BJ (cell line): Measurements from ENCODE around the gene DYNC2I2. TPM values are rescaled to one million over a fixed set of nuclear protein-coding genes. Genes with fewer than 3 reads are reported as not detected.

Source experiments
- CTCF ChIA-PET: fragments of 350-600 bp; formaldehyde crosslinking; extraction: SDS; loops from one replicate; lab custom pipeline; 2021; ENCODE audit warnings: antibody characterized with exemption, inconsistent platforms; lab: Yijun Ruan, JAX
- POLR2A ChIA-PET: fragments of 300-600 bp; sonication (Branson Sonifier 250); formaldehyde crosslinking; extraction: SDS; loops from one replicate; lab custom pipeline; 2021; ENCODE audit warnings: antibody characterized with exemption; lab: Charles Lee
- DNase-seq: peaks from one replicate; pipeline ENCODE4 v3.0.0-alpha.2; 2011; ENCODE audit warnings: low read depth
- H3K27me3 ChIP-seq: 2 replicates; pipeline ENCODE4 v1.6.0; 2011; ENCODE audit warnings: low read length; ENCODE audit not compliant: control insufficient read depth, insufficient read depth
- H3K36me3 ChIP-seq: 2 replicates; pipeline ENCODE4 v1.5.1; 2011; ENCODE audit warnings: low read length; ENCODE audit not compliant: control insufficient read depth, insufficient read depth
- H3K4me3 ChIP-seq: 2 replicates; pipeline ENCODE4 v1.5.1; 2011; ENCODE audit warnings: low read depth, mild to moderate bottlenecking, control low read depth, low read length
- polyA plus RNA-seq: library from polyadenylated mRNA; depleted of rRNA; stranded (reverse); fragments of >200 nt; gene quantifications from 2 replicates; pipeline ENCODE4 v1.2.3, GENCODE V29; 2011
- TF ChIP-seq, protein P1 (sequence below): IDR thresholded peaks from 2 replicates; pipeline ENCODE4 v1.5.1; 2011; ENCODE audit warnings: low read depth, mild to moderate bottlenecking, control low read depth, inconsistent platforms, low read length, moderate library complexity; ENCODE audit not compliant: insufficient read depth

Gene DYNC2I2
- polyA plus RNA-seq, 1 experiment = 50.4 TPM

DNA sequence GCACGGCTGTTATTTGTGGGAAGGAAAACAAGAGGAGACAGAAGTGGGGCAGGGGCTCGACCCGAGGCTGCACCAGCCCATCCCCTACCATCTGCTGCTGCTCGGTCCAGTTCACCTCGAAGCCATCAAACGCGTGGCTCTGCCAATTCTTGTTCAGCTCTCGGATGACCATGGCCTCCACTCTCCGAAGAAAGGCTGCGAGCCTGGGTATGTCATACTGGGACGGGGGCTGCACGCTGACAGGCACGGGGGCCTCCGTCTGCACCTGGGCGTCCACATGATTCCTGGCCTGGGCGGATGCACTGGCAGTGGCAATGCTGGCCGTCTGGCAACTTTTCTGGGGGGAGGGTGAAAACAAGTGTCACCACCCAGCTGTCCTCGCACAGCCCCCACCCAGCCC lies 16.0 kb downstream of the DYNC2I2 start:
- DNase-seq = no peak
- ChIA-PET POLR2A (no interaction called here), CTCF (interaction anchor here (0.6 kb wide), 1 partner anchor 12 kb away, joined by 3 read pairs; no protein-coding TSS in a partner anchor)
- peaks cover 5% of the 10 kb centered on the region; the same call in 1 of the 2 replicates for H3K36me3 ChIP-seq
- no peaks in the 10 kb centered on the region for H3K27me3 ChIP-seq
- TF ChIP-seq, protein P1, sequence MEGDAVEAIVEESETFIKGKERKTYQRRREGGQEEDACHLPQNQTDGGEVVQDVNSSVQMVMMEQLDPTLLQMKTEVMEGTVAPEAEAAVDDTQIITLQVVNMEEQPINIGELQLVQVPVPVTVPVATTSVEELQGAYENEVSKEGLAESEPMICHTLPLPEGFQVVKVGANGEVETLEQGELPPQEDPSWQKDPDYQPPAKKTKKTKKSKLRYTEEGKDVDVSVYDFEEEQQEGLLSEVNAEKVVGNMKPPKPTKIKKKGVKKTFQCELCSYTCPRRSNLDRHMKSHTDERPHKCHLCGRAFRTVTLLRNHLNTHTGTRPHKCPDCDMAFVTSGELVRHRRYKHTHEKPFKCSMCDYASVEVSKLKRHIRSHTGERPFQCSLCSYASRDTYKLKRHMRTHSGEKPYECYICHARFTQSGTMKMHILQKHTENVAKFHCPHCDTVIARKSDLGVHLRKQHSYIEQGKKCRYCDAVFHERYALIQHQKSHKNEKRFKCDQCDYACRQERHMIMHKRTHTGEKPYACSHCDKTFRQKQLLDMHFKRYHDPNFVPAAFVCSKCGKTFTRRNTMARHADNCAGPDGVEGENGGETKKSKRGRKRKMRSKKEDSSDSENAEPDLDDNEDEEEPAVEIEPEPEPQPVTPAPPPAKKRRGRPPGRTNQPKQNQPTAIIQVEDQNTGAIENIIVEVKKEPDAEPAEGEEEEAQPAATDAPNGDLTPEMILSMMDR = no peak
- no peak overlapping the region for H3K4me3 ChIP-seq

- DNase-seq = no peak
- POLR2A ChIA-PET = no interaction called here
These were observed 18.1 kb downstream of the DYNC2I2 start for GRCh38 chr9:128638580-128638979.

GRCh38 chr9:128637656-128638055 lies 19.0 kb downstream of the DYNC2I2 start:
- ChIA-PET POLR2A (interaction anchor here (0.7 kb wide), 1 partner anchor 273 kb away, joined by 3 read pairs; no protein-coding TSS in a partner anchor), CTCF (interaction anchor here (0.6 to 1.8 kb wide), 3 partner anchors 180 to 296 kb away, joined by 3 to 4 read pairs (median 3); partner anchors contain the start of gene ENDOG)
- H3K4me3 ChIP-seq = no peak overlapping the region
- H3K36me3 ChIP-seq = peaks cover 24% of the 10 kb centered on the region
- TF ChIP-seq, protein P1 = no peak
- no peak for DNase-seq
- no peaks in the 10 kb centered on the region for H3K27me3 ChIP-seq

More at GRCh38 chr9:128638580-128638979, 18.1 kb downstream of the DYNC2I2 start:
- TF ChIP-seq, protein P1 = no peak
- Histone ChIP-seq H3K27me3 (no peaks in the 10 kb centered on the region), H3K4me3 (no peak overlapping the region), H3K36me3 (peaks cover 16% of the 10 kb centered on the region)
- CTCF ChIA-PET = no interaction called here

- no peak for DNase-seq
- POLR2A ChIA-PET = no interaction called here
- TF ChIP-seq, protein P1 = 0 out of 2 replicates have a peak, but pooled peaks have one; percentile 5
- no peaks in the 10 kb centered on the region for H3K27me3 ChIP-seq
- peaks cover 30% of the 10 kb centered on the region for H3K36me3 ChIP-seq
- no peak overlapping the region for H3K4me3 ChIP-seq
- CTCF ChIA-PET = interaction anchor here (1.8 kb wide), 1 partner anchor 275 kb away, joined by 4 read pairs; no protein-coding TSS in a partner anchor
These were observed 19.8 kb downstream of the DYNC2I2 start for GRCh38 chr9:128636556-128637530.

DNA sequence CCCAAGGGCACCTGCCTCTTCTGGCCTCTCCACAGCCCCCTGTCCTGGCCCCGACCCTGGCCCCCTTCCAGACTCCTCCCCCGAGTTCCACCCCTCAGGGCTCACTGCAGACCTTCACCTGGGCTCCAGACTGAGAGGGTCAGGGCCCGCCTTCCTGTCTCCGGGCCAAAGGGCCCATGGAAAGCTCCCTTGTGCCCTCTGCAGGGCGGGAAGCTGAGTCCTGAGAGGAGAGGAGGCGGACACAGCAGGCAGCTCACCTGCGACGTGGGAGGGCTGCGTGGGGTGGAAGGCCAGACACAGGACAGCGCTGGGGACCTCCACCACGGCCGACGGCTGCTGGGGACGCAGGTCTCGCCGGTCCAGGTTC lies 20.6 kb downstream of the DYNC2I2 start:
- peaks cover 30% of the 10 kb centered on the region for H3K36me3 ChIP-seq
- no peak overlapping the region for H3K4me3 ChIP-seq
- no peak for DNase-seq
- no peaks in the 10 kb centered on the region for H3K27me3 ChIP-seq
- POLR2A ChIA-PET = interaction anchor here (0.6 kb wide), 1 partner anchor 108 kb away, joined by 10 read pairs; no protein-coding TSS in a partner anchor
- CTCF ChIA-PET = interaction anchor here (0.6 to 1.8 kb wide), 31 partner anchors 8 to 520 kb away, joined by 3 to 24 read pairs (median 4); partner anchors contain the start of genes DYNC2I2, ENDOG, PKN3 and SET
- TF ChIP-seq, protein P1 = peak; percentile 29; the same call in 1 of the 2 replicates
